Kidney epithelial cell (primary cell): ENCODE data around the gene PGAM4. TPM values are rescaled to one million over a fixed set of nuclear protein-coding genes. Genes with fewer than 3 reads are reported as not detected.
"Not testable (repeated sequence)": the region's sequence is repeated elsewhere in the genome, so short reads cannot be mapped to it uniquely, and the experiment has no call there.

ENCODE experiments used
- DNase-seq: peaks from one replicate; pipeline ENCODE4 v3.0.0-alpha.2; 2010; ENCODE audit warnings: low read depth
- H3K27me3 ChIP-seq: 2 replicates; pipeline ENCODE4 v1.6.0; 2011; ENCODE audit warnings: low read length; ENCODE audit not compliant: control insufficient read depth, insufficient read depth
- H3K36me3 ChIP-seq: 2 replicates; pipeline ENCODE4 v1.5.1; 2011; ENCODE audit warnings: low read length; ENCODE audit not compliant: control insufficient read depth, insufficient read depth
- H3K4me3 ChIP-seq: 2 replicates; pipeline ENCODE4 v1.5.1; 2011; ENCODE audit warnings: low read depth, mild to moderate bottlenecking, control low read depth, low read length
- CTCF ChIP-seq: IDR thresholded peaks from 2 replicates; pipeline ENCODE4 v1.5.1; 2011; ENCODE audit warnings: mild to moderate bottlenecking, moderate library complexity, low read length, control low read depth, inconsistent platforms; ENCODE audit not compliant: insufficient read depth, poor library complexity, severe bottlenecking
- total RNA-seq: library from RNA; depleted of rRNA; stranded (reverse); fragments of >200 nt; gene quantifications from 2 replicates; pipeline ENCODE4 v1.2.3, GENCODE V29; 2015

PGAM4 gene
- total RNA-seq, 1 donor from 2014 or later = not detected

GRCh38 chrX:77953302-77953701 lies 16.1 kb downstream of the PGAM4 start:
- H3K36me3 ChIP-seq = no peaks in the 10 kb centered on the region
- DNase-seq = no peak
- no peak for TF ChIP-seq CTCF
- no peak overlapping the region for H3K4me3 ChIP-seq
- H3K27me3 ChIP-seq = no peaks in the 10 kb centered on the region

GRCh38 chrX:77952173-77952572 lies 17.3 kb downstream of the PGAM4 start:
- no peaks in the 10 kb centered on the region for H3K27me3 ChIP-seq
- no peak overlapping the region for H3K4me3 ChIP-seq
- no peak for DNase-seq
- no peak for TF ChIP-seq CTCF
- no peaks in the 10 kb centered on the region for H3K36me3 ChIP-seq

GRCh38 chrX:77949840-77950239 lies 19.6 kb downstream of the PGAM4 start:
- H3K4me3 ChIP-seq = no peak overlapping the region
- DNase-seq = no peak
- no peaks in the 10 kb centered on the region for H3K27me3 ChIP-seq
- no peaks in the 10 kb centered on the region for H3K36me3 ChIP-seq
- TF ChIP-seq CTCF = no peak

- TF ChIP-seq CTCF = no peak
Measured at GRCh38 chrX:77946571-77946970, 22.9 kb downstream of the PGAM4 start.

GRCh38 chrX:77945910-77946545 lies 23.4 kb downstream of the PGAM4 start:
- Histone ChIP-seq H3K27me3 (no peaks in the 10 kb centered on the region), H3K4me3 (no peak overlapping the region), H3K36me3 (no peaks in the 10 kb centered on the region)
- no peak for DNase-seq
- no peak for TF ChIP-seq CTCF

More at GRCh38 chrX:77946571-77946970, 22.9 kb downstream of the PGAM4 start:
- Histone ChIP-seq H3K4me3 (no peak overlapping the region), H3K36me3 (no peaks in the 10 kb centered on the region), H3K27me3 (no peaks in the 10 kb centered on the region)
- no peak for DNase-seq

- H3K4me3 ChIP-seq, DNase-seq, H3K36me3 ChIP-seq, H3K27me3 ChIP-seq: not testable (repeated sequence)
Measured at GRCh38 chrX:77945031-77945430, 24.4 kb downstream of the PGAM4 start.
